Measurements from ENCODE around the gene SCUBE3. TPM values are rescaled to one million over a fixed set of nuclear protein-coding genes. Genes with fewer than 3 reads are reported as not detected.

The SCUBE3 gene
- total and polyA plus RNA-seq, 2 donors (not counting 1 experiment from before 2014, with no cell fraction given): not detected

DNA sequence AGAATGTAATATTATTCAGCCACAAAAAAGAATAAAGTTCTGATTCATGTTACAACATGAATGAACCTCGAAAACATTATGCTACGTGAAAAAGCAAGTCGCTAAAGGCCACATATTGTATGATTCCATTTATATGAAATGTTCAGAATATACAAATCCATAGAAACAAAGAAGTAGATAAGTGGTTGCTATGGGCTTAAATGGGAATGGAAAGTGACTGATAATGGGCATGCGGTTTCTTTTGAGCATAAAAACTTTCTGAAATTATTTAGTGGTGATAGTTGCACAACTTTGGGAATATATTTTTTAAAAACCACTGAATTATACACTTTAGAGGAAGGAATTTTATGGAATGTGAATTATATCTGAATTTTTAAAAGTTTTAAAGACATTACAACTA lies 39.3 kb upstream of the SCUBE3 start:
- no peak overlapping the region for H3K4me3 Mint-ChIP-seq

DNA sequence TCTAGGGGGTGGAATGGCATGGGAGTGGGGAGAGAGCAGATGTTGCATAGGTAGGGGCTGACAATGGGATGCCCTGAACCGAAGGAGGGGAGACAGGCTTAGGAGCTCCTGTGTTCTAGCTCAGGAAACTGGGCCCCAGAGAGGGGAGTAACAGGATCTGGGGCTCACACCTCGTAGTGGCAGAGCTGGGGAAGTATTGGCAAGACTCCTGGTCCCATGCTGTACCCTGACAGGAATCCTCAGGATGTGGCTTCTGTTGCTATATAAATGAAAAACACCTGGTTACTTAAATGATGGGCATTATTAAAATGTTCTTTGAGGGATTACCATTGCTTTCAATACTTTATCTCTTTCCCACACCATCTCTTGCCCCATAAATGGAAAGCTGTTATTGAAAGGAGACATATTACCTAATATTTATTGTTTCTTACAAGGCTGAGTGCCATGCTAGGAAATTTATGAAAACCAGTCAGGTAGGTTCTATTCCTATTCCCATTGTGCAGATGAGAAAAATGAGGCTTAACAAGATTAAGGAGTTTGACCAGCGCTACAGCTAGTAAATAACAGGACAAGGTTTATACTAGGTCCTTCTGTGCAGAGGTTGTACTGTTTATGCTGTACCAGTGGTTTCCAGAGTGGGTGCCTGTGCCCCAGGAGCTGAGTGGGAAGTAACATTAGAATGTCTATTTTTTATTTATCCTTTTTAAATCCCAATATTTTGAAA lies 37.3 kb upstream of the SCUBE3 start:
- Histone ChIP-seq H3K27ac (ENCODE audit: low read length in 2 of 2) (no peak overlapping the region), H4K20me1 (ENCODE audit: control insufficient read depth, insufficient read depth, low read length, poor library complexity, severe bottlenecking) (no peaks in the 10 kb centered on the region), H3K4me2 (replicated peaks; ENCODE audit: low read depth, low read length, poor library complexity, severe bottlenecking) (no peak overlapping the region), H3K79me2 (ENCODE audit: control insufficient read depth, insufficient read depth, low read length) (no peaks in the 10 kb centered on the region), H3K27me3 (replicated peaks in 1 of 4; ENCODE audit: control extremely low read depth in 1 of 4, control insufficient read depth in 3 of 4, insufficient read depth in 4 of 4, low read length in 3 of 4) (peaks cover 0 to 4% (median under 1%) of the 10 kb centered on the region in 4 experiments), H3K4me3 (ENCODE audit: control extremely low read depth in 1 of 5, extremely low read depth in 1 of 5, insufficient read depth in 1 of 5, low read depth in 2 of 5, low read length in 4 of 5) (no peak overlapping the region), H3K9ac (ENCODE audit: low read length) (no peak overlapping the region), H3K4me1 (ENCODE audit: control insufficient read depth in 2 of 2, insufficient read depth in 2 of 2, low read length in 2 of 2) (no peaks in the 10 kb centered on the region), H2AFZ (ENCODE audit: insufficient read depth, low read depth, low read length, poor library complexity, severe bottlenecking) (no peak overlapping the region), H3K9me3 (ENCODE audit: control extremely low read depth in 1 of 3, control insufficient read depth in 2 of 3, insufficient read depth in 1 of 3, low read length in 2 of 3) (no peaks in the 10 kb centered on the region), H3K36me3 (replicated peaks in 1 of 2; ENCODE audit: control extremely low read depth in 1 of 2, control insufficient read depth in 1 of 2, extremely low read depth in 1 of 2, insufficient read depth in 2 of 2, low read length in 1 of 2) (no peaks in the 10 kb centered on the region)
- 39% methylated on average over 3 of the region's 3 CpGs for WGBS (ENCODE audit: insufficient coverage)
- Mint-ChIP-seq H3K27ac (no peak overlapping the region), H3K4me3 (no peak overlapping the region), H3K4me1 (no peaks in the 10 kb centered on the region), H3K9me3 (ENCODE audit: insufficient read depth) (no peaks in the 10 kb centered on the region), H3K27me3 (peaks cover 25% of the 10 kb centered on the region)
- no peak for TF ChIP-seq EZH2 (IDR thresholded peaks at IDR 0.05; ENCODE audit: borderline replicate concordance, insufficient read depth, low read depth, low read length, poor library complexity, severe bottlenecking)
- TF ChIP-seq, protein P1, sequence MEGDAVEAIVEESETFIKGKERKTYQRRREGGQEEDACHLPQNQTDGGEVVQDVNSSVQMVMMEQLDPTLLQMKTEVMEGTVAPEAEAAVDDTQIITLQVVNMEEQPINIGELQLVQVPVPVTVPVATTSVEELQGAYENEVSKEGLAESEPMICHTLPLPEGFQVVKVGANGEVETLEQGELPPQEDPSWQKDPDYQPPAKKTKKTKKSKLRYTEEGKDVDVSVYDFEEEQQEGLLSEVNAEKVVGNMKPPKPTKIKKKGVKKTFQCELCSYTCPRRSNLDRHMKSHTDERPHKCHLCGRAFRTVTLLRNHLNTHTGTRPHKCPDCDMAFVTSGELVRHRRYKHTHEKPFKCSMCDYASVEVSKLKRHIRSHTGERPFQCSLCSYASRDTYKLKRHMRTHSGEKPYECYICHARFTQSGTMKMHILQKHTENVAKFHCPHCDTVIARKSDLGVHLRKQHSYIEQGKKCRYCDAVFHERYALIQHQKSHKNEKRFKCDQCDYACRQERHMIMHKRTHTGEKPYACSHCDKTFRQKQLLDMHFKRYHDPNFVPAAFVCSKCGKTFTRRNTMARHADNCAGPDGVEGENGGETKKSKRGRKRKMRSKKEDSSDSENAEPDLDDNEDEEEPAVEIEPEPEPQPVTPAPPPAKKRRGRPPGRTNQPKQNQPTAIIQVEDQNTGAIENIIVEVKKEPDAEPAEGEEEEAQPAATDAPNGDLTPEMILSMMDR (IDR thresholded peaks at IDR 0.05): no peak
- POLR2A ChIA-PET: interaction anchor here (0.6 kb wide), 1 partner anchor 302 kb away, joined by 3 read pairs; no protein-coding TSS in a partner anchor
- intact Hi-C loops (cut with micrococcal nuclease): no loop called here
- no peak for DNase-seq
- CTCF ChIA-PET: interaction anchor here (1.6 kb wide), 1 partner anchor 37 kb away, joined by 3 read pairs; no protein-coding TSS in a partner anchor
- ATAC-seq (ENCODE audit: low read depth): no peak

More for the DNA sequence above, 39.3 kb upstream of the SCUBE3 start:
- peaks cover 0 to 2% (median 0%) of the 10 kb centered on the region in 4 experiments for H3K27me3 ChIP-seq (replicated peaks in 1 of 4; ENCODE audit: control extremely low read depth in 1 of 4, control insufficient read depth in 3 of 4, insufficient read depth in 4 of 4, low read length in 3 of 4)
- no CpG with 5 or more reads among the region's 4 CpGs for WGBS (ENCODE audit: insufficient coverage)
- H3K79me2 ChIP-seq (ENCODE audit: control insufficient read depth, insufficient read depth, low read length): no peaks in the 10 kb centered on the region
- POLR2A ChIA-PET: no interaction called here
- no peaks in the 10 kb centered on the region for H4K20me1 ChIP-seq (ENCODE audit: control insufficient read depth, insufficient read depth, low read length, poor library complexity, severe bottlenecking)
- Mint-ChIP-seq H3K9me3 (ENCODE audit: insufficient read depth) (no peaks in the 10 kb centered on the region), H3K27me3 (peaks cover 23% of the 10 kb centered on the region), H3K27ac (no peak overlapping the region), H3K4me1 (no peaks in the 10 kb centered on the region)
- intact Hi-C loops (cut with micrococcal nuclease): no loop called here
- no peak overlapping the region for H3K4me2 ChIP-seq (replicated peaks; ENCODE audit: low read depth, low read length, poor library complexity, severe bottlenecking)
- H3K4me3 ChIP-seq (ENCODE audit: control extremely low read depth in 1 of 5, extremely low read depth in 1 of 5, insufficient read depth in 1 of 5, low read depth in 2 of 5, low read length in 4 of 5): no peak overlapping the region
- no peaks in the 10 kb centered on the region for H3K4me1 ChIP-seq (ENCODE audit: control insufficient read depth in 2 of 2, insufficient read depth in 2 of 2, low read length in 2 of 2)
- H3K27ac ChIP-seq (ENCODE audit: low read length in 2 of 2): no peak overlapping the region
- no peak overlapping the region for H3K9ac ChIP-seq (ENCODE audit: low read length)
- no peaks in the 10 kb centered on the region for H3K9me3 ChIP-seq (ENCODE audit: control extremely low read depth in 1 of 3, control insufficient read depth in 2 of 3, insufficient read depth in 1 of 3, low read length in 2 of 3)
- no peak for TF ChIP-seq EZH2 (IDR thresholded peaks at IDR 0.05; ENCODE audit: borderline replicate concordance, insufficient read depth, low read depth, low read length, poor library complexity, severe bottlenecking)
- TF ChIP-seq, protein P1 (IDR thresholded peaks at IDR 0.05): no peak
- H3K36me3 ChIP-seq (replicated peaks in 1 of 2; ENCODE audit: control extremely low read depth in 1 of 2, control insufficient read depth in 1 of 2, extremely low read depth in 1 of 2, insufficient read depth in 2 of 2, low read length in 1 of 2): no peaks in the 10 kb centered on the region
- H2AFZ ChIP-seq (ENCODE audit: insufficient read depth, low read depth, low read length, poor library complexity, severe bottlenecking): no peak overlapping the region
- CTCF ChIA-PET: no interaction called here
- DNase-seq (no peak), ATAC-seq (ENCODE audit: low read depth) (no peak)

Data from B cell (primary cell).